Epithelial cell of esophagus (primary cell): Measurements from ENCODE around the gene ATAD1.

ENCODE experiments used
- DNase-seq: peaks from one replicate; pipeline ENCODE4 v3.0.0; 2010; ENCODE audit warnings: low read depth
- H3K4me3 ChIP-seq: 2 replicates; pipeline ENCODE4 v1.5.1; 2011; ENCODE audit warnings: mild to moderate bottlenecking, low read length, control low read depth
- CTCF ChIP-seq: IDR thresholded peaks from 2 replicates; pipeline ENCODE4 v1.5.1; 2011; ENCODE audit warnings: low read depth, mild to moderate bottlenecking, low read length, control low read depth, inconsistent platforms; ENCODE audit not compliant: insufficient read depth; ENCODE audit errors: missing control alignments

The ATAD1 gene

DNA sequence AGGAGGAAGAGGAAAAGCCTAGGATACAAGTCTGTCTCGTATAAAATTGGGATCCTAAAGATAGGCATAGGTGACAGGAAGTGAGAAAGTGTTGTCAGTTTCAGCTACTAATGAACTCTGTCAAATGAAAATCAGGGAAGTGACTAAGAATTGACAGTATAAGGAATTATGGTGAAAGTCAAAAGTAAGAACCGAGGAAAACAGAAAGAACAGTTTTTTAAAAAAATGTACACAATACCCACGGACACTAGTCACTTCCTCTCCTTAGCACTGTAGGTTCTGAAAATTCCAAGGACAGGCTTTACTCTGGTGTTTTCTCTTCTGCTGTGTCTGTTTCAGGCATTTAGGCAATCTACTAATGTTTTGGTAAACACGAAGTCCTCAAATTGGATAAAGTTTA lies 42.3 kb downstream of the ATAD1 start:
- no peak overlapping the region for H3K4me3 ChIP-seq
- peak; percentile 13 for DNase-seq
- no peak for TF ChIP-seq CTCF

DNA sequence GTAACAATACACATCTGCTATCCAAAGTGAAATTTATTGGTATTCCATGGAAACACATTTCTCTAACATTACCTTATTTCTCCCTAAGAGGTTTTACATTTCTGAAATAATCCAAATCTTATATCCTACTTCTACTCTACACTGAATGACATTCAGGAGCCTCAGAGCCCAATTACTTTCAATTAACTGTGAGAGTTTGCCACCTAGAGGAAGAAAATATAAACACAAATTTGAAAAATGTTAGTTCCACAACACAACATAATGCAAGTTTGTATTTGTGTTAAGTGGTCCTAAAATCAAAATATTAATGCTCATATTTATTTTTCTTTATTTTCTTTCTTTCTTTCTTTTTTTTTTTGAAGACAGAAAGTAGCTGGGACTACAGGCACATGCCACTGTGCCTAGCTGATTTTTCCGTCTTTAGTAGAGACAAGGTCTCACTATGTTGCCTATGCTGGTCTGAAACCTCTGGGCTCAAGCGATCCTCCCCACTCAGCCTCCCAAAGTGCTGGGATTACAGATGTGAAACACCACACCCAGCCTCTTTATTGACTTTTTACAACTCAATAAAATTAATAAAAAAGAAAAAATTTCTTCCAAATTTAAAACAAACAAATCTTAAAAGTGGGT lies 46.0 kb downstream of the ATAD1 start:
- no peak overlapping the region for H3K4me3 ChIP-seq
- peak; percentile 39 for DNase-seq
- TF ChIP-seq CTCF, result peak; percentile 43

- no peak for TF ChIP-seq CTCF
- H3K4me3 ChIP-seq, result no peak overlapping the region
- DNase-seq, result no peak
Observed at GRCh38 chr10:87767253-87767652, 50.8 kb downstream of the ATAD1 start.

- no peak for DNase-seq
- H3K4me3 ChIP-seq, result no peak overlapping the region
- no peak for TF ChIP-seq CTCF
Observed at GRCh38 chr10:87765666-87766376, 52.2 kb downstream of the ATAD1 start.

GRCh38 chr10:87764072-87764934 lies 53.7 kb downstream of the ATAD1 start:
- TF ChIP-seq CTCF, result no peak
- DNase-seq, result no peak
- H3K4me3 ChIP-seq, result no peak overlapping the region

DNA sequence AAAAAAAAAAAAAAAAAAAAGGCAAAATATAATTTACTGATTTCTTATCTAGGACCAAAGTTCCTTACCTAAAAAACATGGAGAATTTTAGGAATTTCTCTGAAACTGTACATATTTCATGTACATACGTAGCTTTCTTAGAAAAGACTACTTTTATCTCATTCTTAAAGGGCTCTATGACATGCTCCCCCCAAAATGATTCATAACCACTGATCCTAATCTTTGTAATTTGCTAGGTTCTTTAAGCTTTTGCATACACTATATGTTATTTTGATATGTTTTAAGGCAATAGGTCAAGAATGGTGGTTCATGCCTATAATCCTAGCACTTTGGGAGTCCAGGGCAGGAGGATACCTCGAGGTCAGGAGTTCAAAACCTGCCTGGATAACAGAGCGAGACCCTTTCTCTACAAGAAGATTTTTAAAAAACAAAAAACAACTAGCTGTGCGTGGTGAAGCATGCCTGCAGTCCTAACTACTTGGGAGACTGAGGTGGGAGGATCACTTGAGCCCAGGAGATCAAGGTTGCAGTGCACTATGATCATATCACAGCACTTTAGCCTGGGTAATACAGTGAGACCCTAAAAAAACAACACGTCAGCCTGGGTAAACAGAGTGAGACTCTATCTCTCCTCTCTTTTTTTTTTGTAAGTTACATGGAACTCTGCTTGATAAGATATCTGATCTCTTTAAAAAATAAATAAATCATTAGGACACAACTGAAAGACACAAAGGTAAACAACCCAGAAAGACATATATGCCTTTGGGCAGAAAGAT lies 54.8 kb downstream of the ATAD1 start:
- no peak for DNase-seq
- no peak overlapping the region for H3K4me3 ChIP-seq
- TF ChIP-seq CTCF, result no peak
